H9 (cell line): ENCODE measurements around the gene RGS6. TPM values are rescaled to one million over a fixed set of nuclear protein-coding genes. Genes with fewer than 3 reads are reported as not detected.

ENCODE experiments used
- DNase-seq: peaks from one replicate; pipeline ENCODE4 v3.0.0-alpha.2; 2017
- H2AFZ ChIP-seq: one replicate; pipeline ENCODE4 v1.6.1; 2013; ENCODE audit warnings: mild to moderate bottlenecking, low read length, control low read depth, moderate library complexity
- H2AK5ac ChIP-seq: 2 replicates; pipeline ENCODE4 v1.6.1; 2013; ENCODE audit warnings: low read length, control low read depth, mixed read lengths; ENCODE audit not compliant: insufficient read length
- H2BK120ac ChIP-seq: one replicate; pipeline ENCODE4 v1.6.1; 2013; ENCODE audit warnings: low read depth, mild to moderate bottlenecking, low read length, control low read depth, inconsistent platforms; ENCODE audit not compliant: poor library complexity, severe bottlenecking
- H2BK12ac ChIP-seq: 2 replicates; pipeline ENCODE4 v1.6.1; 2013; ENCODE audit warnings: low read length, control low read depth, mixed read lengths, low read depth; ENCODE audit not compliant: insufficient read length
- H2BK15ac ChIP-seq: 2 replicates; pipeline ENCODE4 v1.6.1; 2013; ENCODE audit warnings: low read depth, low read length, control low read depth
- H2BK20ac ChIP-seq: one replicate; pipeline ENCODE4 v1.6.1; 2013; ENCODE audit warnings: low read depth, mild to moderate bottlenecking, low read length, control low read depth, inconsistent platforms; ENCODE audit not compliant: poor library complexity, severe bottlenecking
- H2BK5ac ChIP-seq: 2 replicates; pipeline ENCODE4 v1.6.1; 2013; ENCODE audit warnings: low read length, control low read depth, mixed read lengths; ENCODE audit not compliant: insufficient read length
- H3K14ac ChIP-seq: 2 replicates; pipeline ENCODE4 v1.6.1; 2013; ENCODE audit warnings: low read length, control low read depth; ENCODE audit not compliant: insufficient read depth
- H3K18ac ChIP-seq: 2 replicates; pipeline ENCODE4 v1.6.1; 2013; ENCODE audit warnings: low read depth, mild to moderate bottlenecking, mixed read lengths, low read length, control low read depth; ENCODE audit not compliant: insufficient read length
- H3K23ac ChIP-seq: 2 replicates; pipeline ENCODE4 v1.6.1; 2013; ENCODE audit warnings: low read length, control low read depth, mixed read lengths, low read depth; ENCODE audit not compliant: insufficient read length
- H3K23me2 ChIP-seq: 2 replicates; pipeline ENCODE4 v1.6.1; 2013; ENCODE audit warnings: low read depth, mild to moderate bottlenecking, mixed read lengths, low read length, control low read depth; ENCODE audit not compliant: insufficient read length, poor library complexity, severe bottlenecking
- H3K27ac ChIP-seq: 2 replicates; pipeline ENCODE4 v1.5.1; 2013; ENCODE audit warnings: low read length, control low read depth, mixed read lengths, low read depth; ENCODE audit not compliant: insufficient read length
- H3K27me3 ChIP-seq: 2 replicates; pipeline ENCODE4 v1.6.1; 2013; ENCODE audit warnings: low read length, control low read depth, inconsistent platforms; ENCODE audit not compliant: insufficient read depth
- H3K4ac ChIP-seq: 2 replicates; pipeline ENCODE4 v1.6.1; 2013; ENCODE audit warnings: low read depth, mild to moderate bottlenecking, control low read depth, inconsistent platforms, low read length, moderate library complexity
- H3K4me1 ChIP-seq: 2 replicates; pipeline ENCODE4 v1.6.1; 2013; ENCODE audit warnings: low read length, control low read depth, inconsistent platforms; ENCODE audit not compliant: insufficient read depth
- H3K4me2 ChIP-seq: 2 replicates; pipeline ENCODE4 v1.6.1; 2013; ENCODE audit warnings: low read length, control low read depth, mixed read lengths; ENCODE audit not compliant: insufficient read length, insufficient read depth
- H3K56ac ChIP-seq: 2 replicates; pipeline ENCODE4 v1.6.1; 2013; ENCODE audit warnings: low read depth, mild to moderate bottlenecking, mixed read lengths, low read length, control low read depth; ENCODE audit not compliant: insufficient read length
- H3K79me1 ChIP-seq: 2 replicates; pipeline ENCODE4 v1.6.1; 2013; ENCODE audit warnings: low read depth, mild to moderate bottlenecking, moderate library complexity, low read length, control low read depth, inconsistent platforms; ENCODE audit not compliant: insufficient read depth, poor library complexity, severe bottlenecking
- H3K79me2 ChIP-seq: 2 replicates; pipeline ENCODE4 v1.6.1; 2013; ENCODE audit warnings: low read length, control low read depth, inconsistent platforms; ENCODE audit not compliant: insufficient read depth
- H3K9ac ChIP-seq: 2 replicates; pipeline ENCODE4 v1.6.1; 2013; ENCODE audit warnings: low read length, control low read depth, mixed read lengths; ENCODE audit not compliant: insufficient read length; ENCODE audit errors: extremely low read depth
- H3K9me3 ChIP-seq: one replicate; pipeline ENCODE4 v1.6.1; 2013; ENCODE audit warnings: low read depth, low read length, inconsistent platforms; ENCODE audit not compliant: control insufficient read depth
- H3T11ph ChIP-seq: one replicate; pipeline ENCODE4 v1.6.1; 2013; ENCODE audit warnings: mild to moderate bottlenecking, low read length, control low read depth, inconsistent platforms
- H4K20me1 ChIP-seq: one replicate; pipeline ENCODE4 v1.6.1; 2013; ENCODE audit not compliant: control insufficient read depth, insufficient read length, insufficient read depth
- H4K5ac ChIP-seq: 2 replicates; pipeline ENCODE4 v1.6.1; 2013; ENCODE audit warnings: low read depth, mild to moderate bottlenecking, mixed read lengths, low read length, control low read depth; ENCODE audit not compliant: insufficient read length
- H4K8ac ChIP-seq: replicated peaks from 2 replicates; pipeline ENCODE4 v1.6.1; 2013; ENCODE audit warnings: low read length, control low read depth, mixed read lengths, low read depth; ENCODE audit not compliant: insufficient read length
- H4K91ac ChIP-seq: 2 replicates; pipeline ENCODE4 v1.6.1; 2013; ENCODE audit warnings: low read depth, mild to moderate bottlenecking, moderate library complexity, mixed read lengths, low read length, control low read depth; ENCODE audit not compliant: insufficient read length
- H3K27ac Mint-ChIP-seq, 3 experiments: 2 replicates in 2 of 3; 3 replicates in 1 of 3; pipeline ENCODE4 v1.8.0; 2020 to 2021; ENCODE audit warnings: mixed read lengths in 3 of 3, mild to moderate bottlenecking in 1 of 3, moderate library complexity in 1 of 3
- H3K27me3 Mint-ChIP-seq: 2 replicates; pipeline ENCODE4 v1.8.0; 2021; ENCODE audit warnings: low read depth, mild to moderate bottlenecking, moderate library complexity, mixed read lengths
- H3K36me3 Mint-ChIP-seq, 3 experiments: 2 replicates in 2 of 3; 3 replicates in 1 of 3; pipeline ENCODE4 v1.8.0; 2020 to 2021; ENCODE audit warnings: low read depth in 3 of 3, mixed read lengths in 3 of 3; ENCODE audit not compliant: insufficient read depth in 1 of 3
- H3K4me1 Mint-ChIP-seq, 2 experiments: 2 replicates each; pipeline ENCODE4 v1.8.0; 2020; ENCODE audit warnings: mixed read lengths in 2 of 2
- H3K4me3 Mint-ChIP-seq, 2 experiments: 2 replicates in 1 of 2; 3 replicates in 1 of 2; pipeline ENCODE4 v1.8.0; 2020 to 2021; ENCODE audit warnings: mild to moderate bottlenecking in 2 of 2, mixed read lengths in 2 of 2, moderate library complexity in 1 of 2
- H3K9me3 Mint-ChIP-seq, 2 experiments: 2 replicates in 1 of 2; 3 replicates in 1 of 2; pipeline ENCODE4 v1.8.0; 2020; ENCODE audit warnings: mild to moderate bottlenecking in 2 of 2, mixed read lengths in 2 of 2, moderate library complexity in 1 of 2
- WGBS: extraction: QIAGEN DNeasy Blood & Tissue Kit; methylation state at CpG from one replicate; pipeline ENCODE4 v1.1.7; 2013; ENCODE audit warnings: missing lambda C conversion rate, low lambda C conversion rate, mixed read lengths; ENCODE audit not compliant: insufficient read length; ENCODE audit errors: extremely low coverage; 5-methylcytosine and 5-hydroxymethylcytosine counted together
- total RNA-seq: library from RNA; stranded (reverse); gene quantifications from 2 replicates; pipeline ENCODE4 v1.2.1, GENCODE V29; 2021
- TF ChIP-seq, protein P1 (sequence below): fragments of 200-600 bp; sonication (generic); conservative IDR thresholded peaks from 3 replicates; pipeline ENCODE4 v1.8.0; 2021; ENCODE audit warnings: antibody characterized with exemption, mild to moderate bottlenecking

Gene RGS6
- total RNA-seq, 1 experiment from 2014 or later = 3.0 TPM

DNA sequence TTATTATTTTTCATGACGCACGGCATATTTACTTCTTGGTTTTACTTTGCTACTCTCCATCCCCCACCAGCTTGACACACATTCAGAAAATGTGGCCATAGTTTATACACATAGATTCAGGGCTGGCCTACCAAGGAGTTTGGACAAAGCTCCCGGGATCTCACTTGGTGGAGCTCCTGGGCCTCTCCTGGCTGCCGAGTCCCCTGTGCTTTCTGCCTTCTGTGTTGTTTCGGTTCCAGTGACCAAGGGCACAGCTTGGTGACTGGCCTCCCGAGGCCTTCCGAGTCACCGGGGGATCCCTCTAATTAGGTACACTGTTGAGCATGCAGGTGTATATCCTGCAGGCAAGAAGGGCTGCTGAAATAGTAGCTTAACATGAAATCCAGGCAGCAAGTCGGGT, 63.5 kb downstream of the RGS6 start:
- H3K23me2 ChIP-seq = no peaks in the 10 kb centered on the region
- no peak overlapping the region for H3K23ac ChIP-seq
- no peaks in the 10 kb centered on the region for H3K79me1 ChIP-seq
- H3K27ac Mint-ChIP-seq = no peak overlapping the region
- no peak overlapping the region for H3K4me3 Mint-ChIP-seq
- no peak overlapping the region for H2BK20ac ChIP-seq
- H2AK5ac ChIP-seq = no peak overlapping the region
- no peaks in the 10 kb centered on the region for H3K79me2 ChIP-seq
- no peak overlapping the region for H4K5ac ChIP-seq
- H2BK15ac ChIP-seq = no peak overlapping the region
- no peaks in the 10 kb centered on the region for H3K27me3 ChIP-seq
- no peak overlapping the region for H4K8ac ChIP-seq
- H2BK5ac ChIP-seq = no peak overlapping the region
- no peaks in the 10 kb centered on the region for H3K9me3 ChIP-seq
- H3K4me1 Mint-ChIP-seq = no peaks in the 10 kb centered on the region; a peak in 1 of 4 replicates
- no peak overlapping the region for H2BK120ac ChIP-seq
- H3K9me3 Mint-ChIP-seq = peaks cover 2 to 3% of the 10 kb centered on the region in 2 experiments; a peak in 3 of 5 replicates
- no CpG with 5 or more reads among the region's 9 CpGs for WGBS
- TF ChIP-seq, protein P1, sequence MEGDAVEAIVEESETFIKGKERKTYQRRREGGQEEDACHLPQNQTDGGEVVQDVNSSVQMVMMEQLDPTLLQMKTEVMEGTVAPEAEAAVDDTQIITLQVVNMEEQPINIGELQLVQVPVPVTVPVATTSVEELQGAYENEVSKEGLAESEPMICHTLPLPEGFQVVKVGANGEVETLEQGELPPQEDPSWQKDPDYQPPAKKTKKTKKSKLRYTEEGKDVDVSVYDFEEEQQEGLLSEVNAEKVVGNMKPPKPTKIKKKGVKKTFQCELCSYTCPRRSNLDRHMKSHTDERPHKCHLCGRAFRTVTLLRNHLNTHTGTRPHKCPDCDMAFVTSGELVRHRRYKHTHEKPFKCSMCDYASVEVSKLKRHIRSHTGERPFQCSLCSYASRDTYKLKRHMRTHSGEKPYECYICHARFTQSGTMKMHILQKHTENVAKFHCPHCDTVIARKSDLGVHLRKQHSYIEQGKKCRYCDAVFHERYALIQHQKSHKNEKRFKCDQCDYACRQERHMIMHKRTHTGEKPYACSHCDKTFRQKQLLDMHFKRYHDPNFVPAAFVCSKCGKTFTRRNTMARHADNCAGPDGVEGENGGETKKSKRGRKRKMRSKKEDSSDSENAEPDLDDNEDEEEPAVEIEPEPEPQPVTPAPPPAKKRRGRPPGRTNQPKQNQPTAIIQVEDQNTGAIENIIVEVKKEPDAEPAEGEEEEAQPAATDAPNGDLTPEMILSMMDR = no peak
- H3K4me2 ChIP-seq = no peak overlapping the region
- no peaks in the 10 kb centered on the region for H4K20me1 ChIP-seq
- H3K27me3 Mint-ChIP-seq = no peaks in the 10 kb centered on the region
- H3K9ac ChIP-seq = no peak overlapping the region
- H3K18ac ChIP-seq = no peak overlapping the region
- H3K14ac ChIP-seq = no peak overlapping the region
- no peak overlapping the region for H2BK12ac ChIP-seq
- DNase-seq = no peak
- no peak overlapping the region for H3K56ac ChIP-seq
- peaks cover 0 to 9% (median 6%) of the 10 kb centered on the region in 3 experiments; a peak in 3 of 7 replicates for H3K36me3 Mint-ChIP-seq
- no peak overlapping the region for H3T11ph ChIP-seq
- H3K27ac ChIP-seq = no peak overlapping the region
- no peaks in the 10 kb centered on the region for H3K4me1 ChIP-seq
- no peak overlapping the region for H3K4ac ChIP-seq
- no peak overlapping the region for H2AFZ ChIP-seq
- no peak overlapping the region for H4K91ac ChIP-seq
